CD8-positive, alpha-beta memory T cell (primary cell): ENCODE results near the gene CBFA2T2. TPM values are rescaled to one million over a fixed set of nuclear protein-coding genes. Genes with fewer than 3 reads are reported as not detected.

ENCODE experiments used
- CTCF ChIA-PET: fragments of 350-600 bp; sonication (Branson Sonifier 250); formaldehyde crosslinking; loops from one replicate; lab custom pipeline; 2021; ENCODE audit warnings: antibody characterized with exemption; lab: Charles Lee
- POLR2A ChIA-PET: fragments of 350-600 bp; sonication (Branson Sonifier 250); formaldehyde crosslinking; loops from one replicate; lab custom pipeline; 2021; ENCODE audit warnings: antibody characterized with exemption; lab: Charles Lee
- DNase-seq, 5 donors: peaks; one replicate each; pipeline versions ENCODE4 v3.0.0 to v3.0.0-alpha.2; 2020 to 2022; ENCODE audit warnings: mixed read lengths in 1 of 5
- H3K27ac ChIP-seq: one replicate; pipeline ENCODE4 v1.7.0; 2013; ENCODE audit warnings: low read depth, mild to moderate bottlenecking, low read length, moderate library complexity
- H3K27me3 ChIP-seq: 2 replicates; pipeline ENCODE4 v1.7.0; 2013; ENCODE audit warnings: low read length, mild to moderate bottlenecking; ENCODE audit not compliant: insufficient read depth, poor library complexity, severe bottlenecking
- H3K36me3 ChIP-seq: 2 replicates; pipeline ENCODE4 v1.7.0; 2013; ENCODE audit warnings: mild to moderate bottlenecking, low read length, moderate library complexity; ENCODE audit not compliant: insufficient read depth
- H3K4me1 ChIP-seq: 2 replicates; pipeline ENCODE4 v1.7.0; 2013; ENCODE audit warnings: mild to moderate bottlenecking, low read length, moderate library complexity; ENCODE audit not compliant: insufficient read depth
- H3K4me3 ChIP-seq: 2 replicates; pipeline ENCODE4 v1.7.0; 2013; ENCODE audit warnings: mild to moderate bottlenecking, low read length
- H3K9me3 ChIP-seq: 2 replicates; pipeline ENCODE4 v1.7.0; 2013; ENCODE audit warnings: mild to moderate bottlenecking, low read length
- H3K27ac Mint-ChIP-seq, 8 donors: one replicate each; pipeline ENCODE4 v1.8.0; 2020 to 2021; ENCODE audit warnings: mixed read lengths in 8 of 8, mild to moderate bottlenecking in 6 of 8, inconsistent platforms in 3 of 8, moderate library complexity in 3 of 8
- H3K27me3 Mint-ChIP-seq, 2 donors: one replicate each; pipeline ENCODE4 v1.8.0; 2020 to 2021; ENCODE audit warnings: mixed read lengths in 2 of 2, mild to moderate bottlenecking in 1 of 2, moderate library complexity in 1 of 2
- H3K36me3 Mint-ChIP-seq, 3 donors: one replicate each; pipeline ENCODE4 v1.8.0; 2020 to 2021; ENCODE audit warnings: mixed read lengths in 3 of 3, inconsistent platforms in 1 of 3, mild to moderate bottlenecking in 1 of 3
- H3K4me1 Mint-ChIP-seq, 3 donors: one replicate each; pipeline ENCODE4 v1.8.0; 2020 to 2021; ENCODE audit warnings: mixed read lengths in 3 of 3, inconsistent platforms in 1 of 3, mild to moderate bottlenecking in 1 of 3
- H3K4me3 Mint-ChIP-seq, 7 donors: one replicate each; pipeline ENCODE4 v1.8.0; 2020 to 2021; ENCODE audit warnings: mixed read lengths in 7 of 7, mild to moderate bottlenecking in 6 of 7, moderate library complexity in 4 of 7, inconsistent platforms in 2 of 7
- H3K9me3 Mint-ChIP-seq, 5 donors: one replicate each; pipeline ENCODE4 v1.8.0; 2020 to 2022; ENCODE audit warnings: mixed read lengths in 5 of 5, mild to moderate bottlenecking in 3 of 5, moderate library complexity in 2 of 5, inconsistent platforms in 1 of 5
- polyA plus RNA-seq: library from polyadenylated mRNA; unstranded; fragments of 300-500 nt; fragmentation: Illumina TruSeq; gene quantifications from one replicate; pipeline ENCODE4 v1.2.3, GENCODE V29; 2021
- total RNA-seq, 2 experiments: library from RNA; stranded (reverse); gene quantifications; one replicate each; pipeline ENCODE4 v1.2.3, GENCODE V29; 2021

The CBFA2T2 gene
- total and polyA plus RNA-seq, 3 experiments from 2014 or later: 10.7 to 25.8 (median 11.9) TPM

- CTCF ChIA-PET: interaction anchor here (1.8 kb wide), 1 partner anchor 136 kb away, joined by 4 read pairs; no protein-coding TSS in a partner anchor
- Mint-ChIP-seq H3K27ac (peak overlapping the region in 5 of 8 donors; percentile 18 to 75 (median 52)), H3K9me3 (no peaks in the 10 kb centered on the region), H3K27me3 (no peaks in the 10 kb centered on the region), H3K4me3 (no peak overlapping the region), H3K36me3 (peaks cover 0 to 3% (median 0%) of the 10 kb centered on the region in 3 donors), H3K4me1 (peaks cover 24 to 47% (median 25%) of the 10 kb centered on the region in 3 donors)
- no peaks in the 10 kb centered on the region for H3K9me3 ChIP-seq
- POLR2A ChIA-PET: interaction anchor here (0.7 kb wide), 1 partner anchor 13 kb away, joined by 3 read pairs; no protein-coding TSS in a partner anchor
- no peak for DNase-seq
- H3K27me3 ChIP-seq: no peaks in the 10 kb centered on the region
- H3K4me3 ChIP-seq: no peak overlapping the region
- no peaks in the 10 kb centered on the region for H3K36me3 ChIP-seq
- H3K27ac ChIP-seq: no peak overlapping the region
- no peaks in the 10 kb centered on the region for H3K4me1 ChIP-seq
Measured at GRCh38 chr20:33516882-33517281, 27.0 kb downstream of the CBFA2T2 start.

GRCh38 chr20:33518071-33518470 is 28.2 kb downstream of the CBFA2T2 start:
- no peaks in the 10 kb centered on the region for H3K27me3 ChIP-seq
- H3K36me3 Mint-ChIP-seq: peaks cover 0 to 3% (median 1%) of the 10 kb centered on the region in 3 donors
- no peak overlapping the region for H3K27ac ChIP-seq
- no peak overlapping the region for H3K27ac Mint-ChIP-seq
- CTCF ChIA-PET: interaction anchor here (1.8 kb wide), 1 partner anchor 135 kb away, joined by 4 read pairs; no protein-coding TSS in a partner anchor
- H3K27me3 Mint-ChIP-seq: no peaks in the 10 kb centered on the region
- H3K9me3 Mint-ChIP-seq: no peaks in the 10 kb centered on the region
- no peaks in the 10 kb centered on the region for H3K4me1 ChIP-seq
- H3K9me3 ChIP-seq: no peaks in the 10 kb centered on the region
- no peak overlapping the region for H3K4me3 Mint-ChIP-seq
- peaks cover 23 to 45% (median 27%) of the 10 kb centered on the region in 3 donors for H3K4me1 Mint-ChIP-seq
- no peak for DNase-seq
- POLR2A ChIA-PET: interaction anchor here (0.7 kb wide), 1 partner anchor 75 kb away, joined by 6 read pairs; the partner anchor contains the start of gene SNTA1
- H3K36me3 ChIP-seq: no peaks in the 10 kb centered on the region
- H3K4me3 ChIP-seq: no peak overlapping the region

GRCh38 chr20:33521461-33521860 is 31.6 kb downstream of the CBFA2T2 start:
- no peaks in the 10 kb centered on the region for H3K27me3 Mint-ChIP-seq
- no peak overlapping the region for H3K4me3 Mint-ChIP-seq
- peak overlapping the region in 5 of 8 donors; percentile 3 to 76 (median 40) for H3K27ac Mint-ChIP-seq
- H3K9me3 Mint-ChIP-seq: no peaks in the 10 kb centered on the region
- ChIA-PET CTCF (interaction anchor here (1.8 kb wide), 1 partner anchor 146 kb away, joined by 6 read pairs; the partner anchor contains the start of gene ACTL10), POLR2A (no interaction called here)
- DNase-seq: no peak
- H3K4me3 ChIP-seq: no peak overlapping the region
- peaks cover 22 to 36% (median 23%) of the 10 kb centered on the region in 3 donors for H3K4me1 Mint-ChIP-seq
- H3K9me3 ChIP-seq: no peaks in the 10 kb centered on the region
- no peaks in the 10 kb centered on the region for H3K27me3 ChIP-seq
- H3K36me3 Mint-ChIP-seq: peaks cover 0 to 19% (median 1%) of the 10 kb centered on the region in 3 donors
- H3K4me1 ChIP-seq: no peaks in the 10 kb centered on the region
- no peaks in the 10 kb centered on the region for H3K36me3 ChIP-seq
- H3K27ac ChIP-seq: no peak overlapping the region

- Histone ChIP-seq H3K4me3 (no peak overlapping the region), H3K36me3 (no peaks in the 10 kb centered on the region), H3K4me1 (no peaks in the 10 kb centered on the region), H3K27me3 (no peaks in the 10 kb centered on the region), H3K9me3 (no peaks in the 10 kb centered on the region), H3K27ac (no peak overlapping the region)
- no peaks in the 10 kb centered on the region for H3K27me3 Mint-ChIP-seq
- CTCF ChIA-PET: interaction anchor here (1.8 kb wide), 1 partner anchor 145 kb away, joined by 6 read pairs; the partner anchor contains the start of gene ACTL10
- H3K4me3 Mint-ChIP-seq: no peak overlapping the region
- no peak for DNase-seq
- H3K27ac Mint-ChIP-seq: peak overlapping the region in 3 of 8 donors; percentile 3 to 66 (median 40)
- no peaks in the 10 kb centered on the region for H3K9me3 Mint-ChIP-seq
- peaks cover 0 to 19% (median 1%) of the 10 kb centered on the region in 3 donors for H3K36me3 Mint-ChIP-seq
- POLR2A ChIA-PET: interaction anchor here (0.7 kb wide), 1 partner anchor 1408 kb away, joined by 3 read pairs; no protein-coding TSS in a partner anchor
- H3K4me1 Mint-ChIP-seq: peaks cover 20 to 32% (median 22%) of the 10 kb centered on the region in 3 donors
Measured at GRCh38 chr20:33522256-33522820, 32.4 kb downstream of the CBFA2T2 start.

GRCh38 chr20:33524261-33524660 is 34.4 kb downstream of the CBFA2T2 start:
- Mint-ChIP-seq H3K27me3 (no peaks in the 10 kb centered on the region), H3K4me3 (no peak overlapping the region), H3K36me3 (peaks cover 0 to 24% (median 1%) of the 10 kb centered on the region in 3 donors), H3K9me3 (no peaks in the 10 kb centered on the region), H3K27ac (peak overlapping the region in 1 of 8 donors; percentile 17), H3K4me1 (peaks cover 20 to 40% (median 24%) of the 10 kb centered on the region in 3 donors)
- no peak for DNase-seq
- no peaks in the 10 kb centered on the region for H3K4me1 ChIP-seq
- no peak overlapping the region for H3K4me3 ChIP-seq
- POLR2A ChIA-PET: no interaction called here
- no peaks in the 10 kb centered on the region for H3K9me3 ChIP-seq
- H3K27me3 ChIP-seq: no peaks in the 10 kb centered on the region
- H3K36me3 ChIP-seq: no peaks in the 10 kb centered on the region
- CTCF ChIA-PET: no interaction called here
- no peak overlapping the region for H3K27ac ChIP-seq

- Mint-ChIP-seq H3K4me3 (no peak overlapping the region), H3K27ac (peak overlapping the region in 1 of 8 donors; percentile 26), H3K27me3 (no peaks in the 10 kb centered on the region), H3K4me1 (peaks cover 17 to 35% (median 23%) of the 10 kb centered on the region in 3 donors), H3K36me3 (peaks cover 0 to 24% (median 4%) of the 10 kb centered on the region in 3 donors), H3K9me3 (no peaks in the 10 kb centered on the region)
- ChIA-PET POLR2A (no interaction called here), CTCF (no interaction called here)
- no peaks in the 10 kb centered on the region for H3K36me3 ChIP-seq
- H3K4me1 ChIP-seq: no peaks in the 10 kb centered on the region
- H3K9me3 ChIP-seq: no peaks in the 10 kb centered on the region
- no peak overlapping the region for H3K27ac ChIP-seq
- no peak overlapping the region for H3K4me3 ChIP-seq
- H3K27me3 ChIP-seq: no peaks in the 10 kb centered on the region
- no peak for DNase-seq
Measured at GRCh38 chr20:33526769-33527168, 36.9 kb downstream of the CBFA2T2 start.

GRCh38 chr20:33531047-33531877 is 41.4 kb downstream of the CBFA2T2 start:
- Histone ChIP-seq H3K9me3 (no peaks in the 10 kb centered on the region), H3K4me3 (no peak overlapping the region), H3K36me3 (no peaks in the 10 kb centered on the region), H3K4me1 (no peaks in the 10 kb centered on the region), H3K27ac (no peak overlapping the region), H3K27me3 (no peaks in the 10 kb centered on the region)
- CTCF ChIA-PET: interaction anchor here (1.2 kb wide), 1 partner anchor 11 kb away, joined by 3 read pairs; no protein-coding TSS in a partner anchor
- Mint-ChIP-seq H3K4me1 (peaks cover 25 to 43% (median 37%) of the 10 kb centered on the region in 3 donors), H3K36me3 (peaks cover 0 to 8% (median 3%) of the 10 kb centered on the region in 3 donors), H3K4me3 (no peak overlapping the region), H3K27ac (peak overlapping the region in 4 of 8 donors; percentile 2 to 72 (median 30)), H3K9me3 (no peaks in the 10 kb centered on the region), H3K27me3 (no peaks in the 10 kb centered on the region)
- DNase-seq: no peak
- POLR2A ChIA-PET: no interaction called here
